MM.1S (cell line): ENCODE results near the gene SNX30.

Source experiments
- EZH2phosphoT487 ChIP-seq: fragments of 300-600 bp; sonication (generic); IDR thresholded peaks from 2 replicates; pipeline ENCODE4 v1.6.1; 2018; ENCODE audit warnings: antibody characterized with exemption, low read length
- TF ChIP-seq, protein P1 (sequence below): fragments of 300-600 bp; sonication (generic); IDR thresholded peaks from 2 replicates; pipeline ENCODE4 v1.5.1; 2016; ENCODE audit warnings: antibody characterized with exemption, low read length, mixed read lengths

DNA sequence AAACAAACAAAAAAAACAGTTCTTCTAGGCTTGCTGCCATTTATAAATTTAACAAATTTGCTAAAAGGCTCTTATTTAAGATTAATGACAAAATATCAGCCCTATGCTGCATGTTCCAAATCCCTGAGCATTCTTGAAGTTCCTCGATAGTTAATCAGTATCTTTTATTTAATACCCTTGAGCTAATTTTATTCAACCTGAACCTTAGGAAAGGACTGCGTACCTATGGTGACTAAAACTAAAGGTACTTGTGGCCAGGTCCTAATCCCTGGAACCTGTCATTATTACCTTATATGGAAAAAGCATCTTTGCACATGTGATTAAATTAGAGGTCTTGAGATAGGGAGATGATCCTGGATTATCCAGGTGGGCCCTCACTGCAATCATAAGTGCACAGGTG lies 22.2 kb upstream of the SNX30 start:
- TF ChIP-seq EZH2phosphoT487: no peak
- TF ChIP-seq, protein P1, sequence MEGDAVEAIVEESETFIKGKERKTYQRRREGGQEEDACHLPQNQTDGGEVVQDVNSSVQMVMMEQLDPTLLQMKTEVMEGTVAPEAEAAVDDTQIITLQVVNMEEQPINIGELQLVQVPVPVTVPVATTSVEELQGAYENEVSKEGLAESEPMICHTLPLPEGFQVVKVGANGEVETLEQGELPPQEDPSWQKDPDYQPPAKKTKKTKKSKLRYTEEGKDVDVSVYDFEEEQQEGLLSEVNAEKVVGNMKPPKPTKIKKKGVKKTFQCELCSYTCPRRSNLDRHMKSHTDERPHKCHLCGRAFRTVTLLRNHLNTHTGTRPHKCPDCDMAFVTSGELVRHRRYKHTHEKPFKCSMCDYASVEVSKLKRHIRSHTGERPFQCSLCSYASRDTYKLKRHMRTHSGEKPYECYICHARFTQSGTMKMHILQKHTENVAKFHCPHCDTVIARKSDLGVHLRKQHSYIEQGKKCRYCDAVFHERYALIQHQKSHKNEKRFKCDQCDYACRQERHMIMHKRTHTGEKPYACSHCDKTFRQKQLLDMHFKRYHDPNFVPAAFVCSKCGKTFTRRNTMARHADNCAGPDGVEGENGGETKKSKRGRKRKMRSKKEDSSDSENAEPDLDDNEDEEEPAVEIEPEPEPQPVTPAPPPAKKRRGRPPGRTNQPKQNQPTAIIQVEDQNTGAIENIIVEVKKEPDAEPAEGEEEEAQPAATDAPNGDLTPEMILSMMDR: no peak
